Left ventricle myocardium inferior (tissue), 1 donor: ENCODE measurements around the gene RPP14. TPM values are rescaled to one million over a fixed set of nuclear protein-coding genes. Genes with fewer than 3 reads are reported as not detected.
A peak's percentile ranks its signal among the peaks of the same experiment; 100 is the strongest.

Experiments used
- DNase-seq: peaks from one replicate; pipeline ENCODE4 v3.0.0-alpha.2; 2020
- H3K27ac ChIP-seq: fragments of 200-600 bp; replicated peaks from 2 replicates; pipeline ENCODE4 v1.8.0; 2021
- H3K27me3 ChIP-seq: fragments of 200-600 bp; 2 replicates; pipeline ENCODE4 v1.8.0; 2021; ENCODE audit warnings: low read depth
- H3K36me3 ChIP-seq: fragments of 200-600 bp; 2 replicates; pipeline ENCODE4 v1.8.0; 2021
- H3K4me1 ChIP-seq: fragments of 200-600 bp; 2 replicates; pipeline ENCODE4 v1.8.0; 2021
- H3K4me3 ChIP-seq: fragments of 200-600 bp; 2 replicates; pipeline ENCODE4 v1.8.0; 2021; ENCODE audit warnings: mild to moderate bottlenecking, moderate library complexity
- H3K9me3 ChIP-seq: fragments of 200-600 bp; replicated peaks from 2 replicates; pipeline ENCODE4 v1.8.0; 2021
- intact Hi-C: fragments of 100-400 bp; cut with micrococcal nuclease; formaldehyde crosslinking; loops from one replicate; pipeline ENCODE4 v1.11.0; 2022
- total RNA-seq: library from RNA; stranded (reverse); fragmentation: NEBNext Ultra II Directional; extraction: Animal tissue kit (Norgen Biotek cat#: 25700); gene quantifications from one replicate; pipeline ENCODE4 v1.2.1, GENCODE V29; 2021
- TF ChIP-seq, protein P1 (sequence below): fragments of 200-600 bp; IDR thresholded peaks from 2 replicates; pipeline ENCODE4 v1.8.0; 2021; ENCODE audit warnings: antibody characterized with exemption, mild to moderate bottlenecking, borderline replicate concordance
- donor health status: DM: no; HTN: yes; CAD: no; lungs with severe emphysema.

RPP14 gene
- total RNA-seq, 1 donor from 2014 or later = 22.7 TPM

DNA sequence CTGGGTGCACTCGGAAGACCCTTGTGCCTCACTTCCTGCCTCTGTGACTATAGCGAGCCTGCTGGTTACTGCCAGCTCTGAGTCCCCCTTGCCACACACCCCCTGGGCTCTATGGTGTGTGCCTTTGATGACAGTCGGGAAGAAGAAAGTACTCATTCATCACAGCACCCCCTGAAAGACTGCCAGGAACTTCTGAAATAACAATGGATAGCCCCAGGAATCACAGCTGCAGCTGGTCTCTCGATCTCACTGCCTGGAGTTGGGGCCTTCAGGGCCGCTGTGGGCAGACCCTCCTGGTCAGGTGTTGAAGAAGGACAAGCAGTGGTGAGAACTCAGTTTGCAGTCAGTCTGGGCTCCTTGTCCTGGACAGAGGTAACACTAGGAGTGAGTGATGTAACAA lies 9.8 kb upstream of the RPP14 start:
- peaks cover 25% of the 10 kb centered on the region for H3K4me1 ChIP-seq
- H3K27ac ChIP-seq = no peak overlapping the region
- H3K36me3 ChIP-seq = no peaks in the 10 kb centered on the region
- TF ChIP-seq, protein P1, sequence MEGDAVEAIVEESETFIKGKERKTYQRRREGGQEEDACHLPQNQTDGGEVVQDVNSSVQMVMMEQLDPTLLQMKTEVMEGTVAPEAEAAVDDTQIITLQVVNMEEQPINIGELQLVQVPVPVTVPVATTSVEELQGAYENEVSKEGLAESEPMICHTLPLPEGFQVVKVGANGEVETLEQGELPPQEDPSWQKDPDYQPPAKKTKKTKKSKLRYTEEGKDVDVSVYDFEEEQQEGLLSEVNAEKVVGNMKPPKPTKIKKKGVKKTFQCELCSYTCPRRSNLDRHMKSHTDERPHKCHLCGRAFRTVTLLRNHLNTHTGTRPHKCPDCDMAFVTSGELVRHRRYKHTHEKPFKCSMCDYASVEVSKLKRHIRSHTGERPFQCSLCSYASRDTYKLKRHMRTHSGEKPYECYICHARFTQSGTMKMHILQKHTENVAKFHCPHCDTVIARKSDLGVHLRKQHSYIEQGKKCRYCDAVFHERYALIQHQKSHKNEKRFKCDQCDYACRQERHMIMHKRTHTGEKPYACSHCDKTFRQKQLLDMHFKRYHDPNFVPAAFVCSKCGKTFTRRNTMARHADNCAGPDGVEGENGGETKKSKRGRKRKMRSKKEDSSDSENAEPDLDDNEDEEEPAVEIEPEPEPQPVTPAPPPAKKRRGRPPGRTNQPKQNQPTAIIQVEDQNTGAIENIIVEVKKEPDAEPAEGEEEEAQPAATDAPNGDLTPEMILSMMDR = no peak
- intact Hi-C loops = loop anchor here (5.0 kb wide), 1 partner anchor 114 kb away; no protein-coding TSS in a partner anchor
- peaks cover 7% of the 10 kb centered on the region for H3K9me3 ChIP-seq
- DNase-seq = no peak
- H3K27me3 ChIP-seq = no peaks in the 10 kb centered on the region
- H3K4me3 ChIP-seq = no peak overlapping the region

DNA sequence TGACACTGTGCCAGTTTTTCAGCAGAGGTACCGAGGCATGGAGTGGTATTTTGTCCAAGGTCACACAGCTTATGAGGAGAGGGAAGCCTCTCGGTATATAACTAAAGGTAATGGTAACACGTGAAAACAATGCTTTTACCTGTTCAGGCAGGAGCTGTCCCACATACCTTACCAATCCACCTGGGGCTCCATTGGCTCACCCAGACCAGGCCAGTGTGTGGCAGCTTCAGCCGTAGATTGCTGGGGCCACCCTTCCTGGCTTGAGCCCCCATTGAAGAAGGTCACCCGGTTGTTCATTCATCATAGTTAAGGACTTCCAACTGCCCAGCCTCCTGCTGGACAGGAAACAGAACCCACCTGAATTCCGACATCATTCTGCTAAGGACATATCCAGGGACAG lies 9.2 kb upstream of the RPP14 start:
- Histone ChIP-seq H3K4me1 (peaks cover 25% of the 10 kb centered on the region), H3K4me3 (no peak overlapping the region), H3K27ac (no peak overlapping the region), H3K27me3 (no peaks in the 10 kb centered on the region), H3K9me3 (peaks cover 7% of the 10 kb centered on the region), H3K36me3 (no peaks in the 10 kb centered on the region)
- TF ChIP-seq, protein P1 = no peak
- intact Hi-C loops = loop anchor here (5.0 kb wide), 1 partner anchor 115 kb away; no protein-coding TSS in a partner anchor
- DNase-seq = no peak

DNA sequence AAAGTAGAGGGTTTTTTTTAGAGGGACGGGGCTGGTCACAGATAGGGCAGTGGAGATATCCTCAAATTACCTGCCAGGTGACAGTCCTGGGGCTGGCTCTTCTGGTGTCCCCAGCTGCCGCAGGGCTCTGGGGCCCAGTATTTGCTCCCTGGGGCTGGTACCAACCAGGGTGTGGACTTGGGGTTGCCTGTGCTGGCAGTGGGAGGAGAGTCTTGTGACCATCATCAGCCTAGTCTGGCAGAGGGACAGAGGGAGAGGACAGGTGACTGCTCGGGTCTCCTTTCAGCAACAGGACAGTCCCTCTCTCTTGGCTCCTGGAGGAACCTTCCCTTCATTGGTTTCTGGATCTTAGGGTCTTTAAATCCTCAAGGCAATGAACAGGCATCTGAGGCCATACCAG lies 7.9 kb upstream of the RPP14 start:
- Histone ChIP-seq H3K27ac (no peak overlapping the region), H3K4me1 (peaks cover 25% of the 10 kb centered on the region), H3K27me3 (no peaks in the 10 kb centered on the region), H3K36me3 (no peaks in the 10 kb centered on the region), H3K9me3 (peaks cover 7% of the 10 kb centered on the region), H3K4me3 (no peak overlapping the region)
- TF ChIP-seq, protein P1 = no peak
- no peak for DNase-seq
- intact Hi-C loops = loop anchor here (5.0 kb wide), 1 partner anchor 116 kb away; no protein-coding TSS in a partner anchor

DNA sequence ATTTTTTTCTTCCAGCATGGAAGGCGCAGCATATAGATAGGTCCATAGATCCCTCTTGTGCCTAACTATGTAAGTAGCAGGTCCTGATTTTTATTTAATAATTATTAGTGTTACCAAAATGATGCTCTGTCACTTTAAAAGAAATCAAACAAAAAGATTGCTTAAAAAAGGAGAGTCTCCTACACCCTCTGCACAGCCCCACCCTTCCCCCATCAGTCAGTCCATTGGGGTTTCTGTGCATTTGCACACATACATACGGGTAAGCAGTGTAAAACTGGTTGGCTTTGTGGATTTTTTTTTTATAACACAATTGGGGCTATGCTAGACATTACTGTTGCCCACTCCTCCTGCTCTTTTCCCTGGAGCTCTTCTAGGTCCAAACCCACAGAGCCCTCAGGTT lies 7.0 kb upstream of the RPP14 start:
- H3K4me3 ChIP-seq = no peak overlapping the region
- DNase-seq = no peak
- H3K27me3 ChIP-seq = no peaks in the 10 kb centered on the region
- TF ChIP-seq, protein P1 = no peak
- H3K4me1 ChIP-seq = peaks cover 25% of the 10 kb centered on the region
- intact Hi-C loops = loop anchor here (5.0 kb wide), 1 partner anchor 117 kb away; no protein-coding TSS in a partner anchor
- no peak overlapping the region for H3K27ac ChIP-seq
- peaks cover 7% of the 10 kb centered on the region for H3K9me3 ChIP-seq
- H3K36me3 ChIP-seq = no peaks in the 10 kb centered on the region

DNA sequence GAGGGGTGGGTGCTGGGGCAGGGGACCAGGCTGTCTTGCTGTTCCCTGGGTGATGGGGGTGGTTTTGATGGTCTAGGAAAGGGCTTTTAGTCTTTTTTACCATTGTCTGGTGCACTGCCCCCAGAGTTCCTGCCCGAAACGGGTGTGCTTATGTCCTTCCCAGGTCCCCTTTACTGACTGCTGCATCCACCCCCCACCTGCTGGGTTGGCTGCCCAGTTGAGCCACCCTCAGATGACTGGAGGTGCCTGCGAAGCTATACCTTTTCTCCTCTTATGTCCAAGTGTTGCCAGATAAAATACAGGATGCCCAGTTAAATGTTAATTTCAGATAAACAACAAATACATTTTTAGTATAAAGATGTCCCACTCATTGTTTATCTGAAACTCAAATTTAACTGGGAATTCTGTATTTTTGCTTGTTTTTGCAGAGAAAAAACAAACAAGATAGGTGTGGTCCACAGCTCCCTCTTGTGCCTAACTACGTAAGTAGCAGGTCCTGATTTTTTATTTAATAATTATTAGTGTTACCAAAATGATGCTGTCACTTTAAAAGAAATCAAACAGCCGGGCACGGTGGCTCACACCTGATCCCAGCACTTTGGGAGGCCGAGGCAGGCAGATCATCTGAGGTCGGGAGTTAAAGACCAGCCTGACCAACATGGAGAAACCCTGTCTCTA lies 6.1 kb upstream of the RPP14 start:
- intact Hi-C loops = loop anchor here (5.0 kb wide), 1 partner anchor 118 kb away; no protein-coding TSS in a partner anchor
- H3K27ac ChIP-seq = no peak overlapping the region
- TF ChIP-seq, protein P1 = peak; percentile 72

More for the DNA sequence above, 6.1 kb upstream of the RPP14 start:
- no peak overlapping the region for H3K4me3 ChIP-seq
- H3K4me1 ChIP-seq = peaks cover 25% of the 10 kb centered on the region
- no peaks in the 10 kb centered on the region for H3K36me3 ChIP-seq
- no peak for DNase-seq
- H3K9me3 ChIP-seq = peaks cover 6% of the 10 kb centered on the region
- no peaks in the 10 kb centered on the region for H3K27me3 ChIP-seq
